ENCODE measurements around the gene PTPRF. TPM values are rescaled to one million over a fixed set of nuclear protein-coding genes. Genes with fewer than 3 reads are reported as not detected.

The PTPRF gene
- total RNA-seq, 1 donor from 2014 or later: 10.4 TPM

GRCh38 chr1:43611950-43612349, 81.3 kb downstream of the PTPRF start:
- no peak overlapping the region for H3K4me3 ChIP-seq (ENCODE audit: low read length in 3 of 3)
- H3K36me3 ChIP-seq (ENCODE audit: control insufficient read depth in 3 of 3, insufficient read depth in 3 of 3, low read length in 3 of 3): peaks cover 0 to 10% (median 5%) of the 10 kb centered on the region in 3 donors
- no peaks in the 10 kb centered on the region for H3K4me1 ChIP-seq (ENCODE audit: control insufficient read depth in 3 of 3, insufficient read depth in 3 of 3, low read length in 3 of 3)
- H3K9ac ChIP-seq (ENCODE audit: low read depth in 1 of 3, low read length in 3 of 3): no peak overlapping the region
- H3K9me3 ChIP-seq (ENCODE audit: control insufficient read depth in 3 of 3, low read length in 3 of 3): no peaks in the 10 kb centered on the region
- no peaks in the 10 kb centered on the region for H3K27me3 ChIP-seq (ENCODE audit: control insufficient read depth in 3 of 3, insufficient read depth in 3 of 3, low read length in 3 of 3)
- H3K27ac ChIP-seq (ENCODE audit: low read depth, low read length): no peak overlapping the region

GRCh38 chr1:43612406-43612805, 81.7 kb downstream of the PTPRF start:
- H3K27ac ChIP-seq (ENCODE audit: low read depth, low read length): no peak overlapping the region
- H3K9me3 ChIP-seq (ENCODE audit: control insufficient read depth in 3 of 3, low read length in 3 of 3): no peaks in the 10 kb centered on the region
- no peak overlapping the region for H3K9ac ChIP-seq (ENCODE audit: low read depth in 1 of 3, low read length in 3 of 3)
- H3K4me1 ChIP-seq (ENCODE audit: control insufficient read depth in 3 of 3, insufficient read depth in 3 of 3, low read length in 3 of 3): no peaks in the 10 kb centered on the region
- no peak overlapping the region for H3K4me3 ChIP-seq (ENCODE audit: low read length in 3 of 3)
- H3K36me3 ChIP-seq (ENCODE audit: control insufficient read depth in 3 of 3, insufficient read depth in 3 of 3, low read length in 3 of 3): peaks cover 0 to 10% (median 5%) of the 10 kb centered on the region in 3 donors
- H3K27me3 ChIP-seq (ENCODE audit: control insufficient read depth in 3 of 3, insufficient read depth in 3 of 3, low read length in 3 of 3): no peaks in the 10 kb centered on the region

GRCh38 chr1:43613075-43613942, 82.6 kb downstream of the PTPRF start:
- peaks cover 0 to 10% (median 5%) of the 10 kb centered on the region in 3 donors for H3K36me3 ChIP-seq (ENCODE audit: control insufficient read depth in 3 of 3, insufficient read depth in 3 of 3, low read length in 3 of 3)
- no peak overlapping the region for H3K27ac ChIP-seq (ENCODE audit: low read depth, low read length)
- no peak overlapping the region for H3K9ac ChIP-seq (ENCODE audit: low read depth in 1 of 3, low read length in 3 of 3)
- H3K4me1 ChIP-seq (ENCODE audit: control insufficient read depth in 3 of 3, insufficient read depth in 3 of 3, low read length in 3 of 3): no peaks in the 10 kb centered on the region
- H3K9me3 ChIP-seq (ENCODE audit: control insufficient read depth in 3 of 3, low read length in 3 of 3): no peaks in the 10 kb centered on the region
- H3K27me3 ChIP-seq (ENCODE audit: control insufficient read depth in 3 of 3, insufficient read depth in 3 of 3, low read length in 3 of 3): no peaks in the 10 kb centered on the region
- no peak overlapping the region for H3K4me3 ChIP-seq (ENCODE audit: low read length in 3 of 3)

- Histone ChIP-seq H3K9ac (ENCODE audit: low read depth in 1 of 3, low read length in 3 of 3) (no peak overlapping the region), H3K4me3 (ENCODE audit: low read length in 3 of 3) (no peak overlapping the region), H3K27ac (ENCODE audit: low read depth, low read length) (no peak overlapping the region), H3K36me3 (ENCODE audit: control insufficient read depth in 3 of 3, insufficient read depth in 3 of 3, low read length in 3 of 3) (peaks cover 0 to 10% (median 5%) of the 10 kb centered on the region in 3 donors), H3K4me1 (ENCODE audit: control insufficient read depth in 3 of 3, insufficient read depth in 3 of 3, low read length in 3 of 3) (no peaks in the 10 kb centered on the region), H3K9me3 (ENCODE audit: control insufficient read depth in 3 of 3, low read length in 3 of 3) (no peaks in the 10 kb centered on the region), H3K27me3 (ENCODE audit: control insufficient read depth in 3 of 3, insufficient read depth in 3 of 3, low read length in 3 of 3) (no peaks in the 10 kb centered on the region)
Observed at GRCh38 chr1:43614211-43614610, 83.5 kb downstream of the PTPRF start.

- Histone ChIP-seq H3K4me1 (ENCODE audit: control insufficient read depth in 3 of 3, insufficient read depth in 3 of 3, low read length in 3 of 3) (no peaks in the 10 kb centered on the region), H3K27me3 (ENCODE audit: control insufficient read depth in 3 of 3, insufficient read depth in 3 of 3, low read length in 3 of 3) (no peaks in the 10 kb centered on the region), H3K9me3 (ENCODE audit: control insufficient read depth in 3 of 3, low read length in 3 of 3) (no peaks in the 10 kb centered on the region), H3K27ac (ENCODE audit: low read depth, low read length) (no peak overlapping the region), H3K36me3 (ENCODE audit: control insufficient read depth in 3 of 3, insufficient read depth in 3 of 3, low read length in 3 of 3) (peaks cover 0 to 5% (median 5%) of the 10 kb centered on the region in 3 donors), H3K4me3 (ENCODE audit: low read length in 3 of 3) (no peak overlapping the region), H3K9ac (ENCODE audit: low read depth in 1 of 3, low read length in 3 of 3) (no peak overlapping the region)
Observed at GRCh38 chr1:43614891-43615290, 84.2 kb downstream of the PTPRF start.

GRCh38 chr1:43616383-43616782, 85.7 kb downstream of the PTPRF start:
- H3K9ac ChIP-seq (ENCODE audit: low read depth in 1 of 3, low read length in 3 of 3): no peak overlapping the region
- H3K9me3 ChIP-seq (ENCODE audit: control insufficient read depth in 3 of 3, low read length in 3 of 3): no peaks in the 10 kb centered on the region
- H3K36me3 ChIP-seq (ENCODE audit: control insufficient read depth in 3 of 3, insufficient read depth in 3 of 3, low read length in 3 of 3): peaks cover 0 to 5% (median 5%) of the 10 kb centered on the region in 3 donors
- no peak overlapping the region for H3K27ac ChIP-seq (ENCODE audit: low read depth, low read length)
- no peak overlapping the region for H3K4me3 ChIP-seq (ENCODE audit: low read length in 3 of 3)
- H3K4me1 ChIP-seq (ENCODE audit: control insufficient read depth in 3 of 3, insufficient read depth in 3 of 3, low read length in 3 of 3): no peaks in the 10 kb centered on the region
- H3K27me3 ChIP-seq (ENCODE audit: control insufficient read depth in 3 of 3, insufficient read depth in 3 of 3, low read length in 3 of 3): no peaks in the 10 kb centered on the region

- Histone ChIP-seq H3K4me3 (ENCODE audit: low read length in 3 of 3) (no peak overlapping the region), H3K4me1 (ENCODE audit: control insufficient read depth in 3 of 3, insufficient read depth in 3 of 3, low read length in 3 of 3) (no peaks in the 10 kb centered on the region), H3K27me3 (ENCODE audit: control insufficient read depth in 3 of 3, insufficient read depth in 3 of 3, low read length in 3 of 3) (no peaks in the 10 kb centered on the region), H3K36me3 (ENCODE audit: control insufficient read depth in 3 of 3, insufficient read depth in 3 of 3, low read length in 3 of 3) (peaks cover 0 to 6% (median 5%) of the 10 kb centered on the region in 3 donors), H3K27ac (ENCODE audit: low read depth, low read length) (no peak overlapping the region), H3K9ac (ENCODE audit: low read depth in 1 of 3, low read length in 3 of 3) (no peak overlapping the region), H3K9me3 (ENCODE audit: control insufficient read depth in 3 of 3, low read length in 3 of 3) (no peaks in the 10 kb centered on the region)
Observed at GRCh38 chr1:43617011-43617410, 86.3 kb downstream of the PTPRF start.

- no peaks in the 10 kb centered on the region for H3K9me3 ChIP-seq (ENCODE audit: control insufficient read depth in 3 of 3, low read length in 3 of 3)
- no peak overlapping the region for H3K27ac ChIP-seq (ENCODE audit: low read depth, low read length)
- no peaks in the 10 kb centered on the region for H3K4me1 ChIP-seq (ENCODE audit: control insufficient read depth in 3 of 3, insufficient read depth in 3 of 3, low read length in 3 of 3)
- H3K27me3 ChIP-seq (ENCODE audit: control insufficient read depth in 3 of 3, insufficient read depth in 3 of 3, low read length in 3 of 3): no peaks in the 10 kb centered on the region
- no peak overlapping the region for H3K4me3 ChIP-seq (ENCODE audit: low read length in 3 of 3)
- peaks cover 0 to 6% (median 5%) of the 10 kb centered on the region in 3 donors for H3K36me3 ChIP-seq (ENCODE audit: control insufficient read depth in 3 of 3, insufficient read depth in 3 of 3, low read length in 3 of 3)
- H3K9ac ChIP-seq (ENCODE audit: low read depth in 1 of 3, low read length in 3 of 3): no peak overlapping the region
Observed at GRCh38 chr1:43617668-43618067, 87.0 kb downstream of the PTPRF start.

- Histone ChIP-seq H3K27me3 (ENCODE audit: control insufficient read depth in 3 of 3, insufficient read depth in 3 of 3, low read length in 3 of 3) (no peaks in the 10 kb centered on the region), H3K36me3 (ENCODE audit: control insufficient read depth in 3 of 3, insufficient read depth in 3 of 3, low read length in 3 of 3) (peaks cover 0 to 5% (median 2%) of the 10 kb centered on the region in 3 donors), H3K9me3 (ENCODE audit: control insufficient read depth in 3 of 3, low read length in 3 of 3) (no peaks in the 10 kb centered on the region), H3K4me1 (ENCODE audit: control insufficient read depth in 3 of 3, insufficient read depth in 3 of 3, low read length in 3 of 3) (no peaks in the 10 kb centered on the region), H3K9ac (ENCODE audit: low read depth in 1 of 3, low read length in 3 of 3) (no peak overlapping the region), H3K4me3 (ENCODE audit: low read length in 3 of 3) (no peak overlapping the region), H3K27ac (ENCODE audit: low read depth, low read length) (no peak overlapping the region)
Observed at GRCh38 chr1:43618521-43619313, 88.0 kb downstream of the PTPRF start.

- Histone ChIP-seq H3K27me3 (ENCODE audit: control insufficient read depth in 3 of 3, insufficient read depth in 3 of 3, low read length in 3 of 3) (no peaks in the 10 kb centered on the region), H3K4me1 (ENCODE audit: control insufficient read depth in 3 of 3, insufficient read depth in 3 of 3, low read length in 3 of 3) (no peaks in the 10 kb centered on the region), H3K4me3 (ENCODE audit: low read length in 3 of 3) (no peak overlapping the region), H3K9ac (ENCODE audit: low read depth in 1 of 3, low read length in 3 of 3) (no peak overlapping the region), H3K27ac (ENCODE audit: low read depth, low read length) (no peak overlapping the region), H3K9me3 (ENCODE audit: control insufficient read depth in 3 of 3, low read length in 3 of 3) (no peaks in the 10 kb centered on the region), H3K36me3 (ENCODE audit: control insufficient read depth in 3 of 3, insufficient read depth in 3 of 3, low read length in 3 of 3) (peaks cover 0 to 2% (median 0%) of the 10 kb centered on the region in 3 donors)
Observed at GRCh38 chr1:43619314-43619790, 88.7 kb downstream of the PTPRF start.
